Esophagus muscularis mucosa (tissue), 4 donors: ENCODE measurements around the gene MEGF6. TPM values are rescaled to one million over a fixed set of nuclear protein-coding genes. Genes with fewer than 3 reads are reported as not detected.

Source experiments
- DNase-seq: peaks from one replicate; pipeline ENCODE4 v3.0.0-alpha.2; 2017; ENCODE audit errors: extremely low spot score
- H3K27ac ChIP-seq, 4 donors: fragments of 200-600 bp; sonication (generic); replicated peaks in 1 of 4; 1 replicate in 3 of 4; 2 replicates in 1 of 4; pipeline ENCODE4 v1.5.1; 2016 to 2019; ENCODE audit warnings: mild to moderate bottlenecking in 1 of 4
- H3K27me3 ChIP-seq, 4 donors: fragments of 200-600 bp; sonication (generic); one replicate each; pipeline versions ENCODE4 v1.5.1 to v1.6.0; 2016 to 2019
- H3K36me3 ChIP-seq, 4 donors: fragments of 200-600 bp; sonication (generic); one replicate each; pipeline ENCODE4 v1.5.1; 2016 to 2019
- H3K4me1 ChIP-seq, 4 donors: fragments of 200-600 bp; sonication (generic); one replicate each; pipeline ENCODE4 v1.5.1; 2016 to 2019
- H3K4me3 ChIP-seq, 4 donors: fragments of 200-600 bp; sonication (generic); 1 replicate in 2 of 4; 2 replicates in 2 of 4; pipeline ENCODE4 v1.5.1; 2016 to 2019; ENCODE audit warnings: mild to moderate bottlenecking in 4 of 4, moderate library complexity in 1 of 4
- H3K9me3 ChIP-seq, 4 donors: fragments of 200-600 bp; sonication (generic); 1 replicate in 3 of 4; 2 replicates in 1 of 4; pipeline ENCODE4 v1.5.1; 2016 to 2019
- EP300 ChIP-seq: sonication (generic); formaldehyde crosslinking; IDR thresholded peaks from one replicate; pipeline ENCODE4 v1.6.1; 2017; ENCODE audit warnings: antibody characterized with exemption
- POLR2A ChIP-seq: fragments of 450-650 bp; IDR thresholded peaks from one replicate; pipeline ENCODE4 v1.6.1; 2017; ENCODE audit warnings: antibody characterized with exemption, moderate library complexity, mild to moderate bottlenecking, low read depth
- POLR2AphosphoS5 ChIP-seq, 2 donors: sonication (generic); formaldehyde crosslinking; IDR thresholded peaks; one replicate each; pipeline ENCODE4 v1.6.1; 2017; ENCODE audit warnings: antibody characterized with exemption in 2 of 2
- WGBS: methylation state at CpG from one replicate; pipeline ENCODE4 v1.1.5; 2018; 5-methylcytosine and 5-hydroxymethylcytosine counted together
- intact Hi-C: fragments of 100-400 bp; cut with DNase I; formaldehyde crosslinking; loops from one replicate; pipeline ENCODE4 v1.15.1; 2023
- total RNA-seq, 4 donors: library from RNA; depleted of rRNA; stranded (reverse); fragments of >200 nt; gene quantifications; one replicate each; pipeline versions ENCODE4 v1.1.0 to v1.2.1, GENCODE V29; 2016
- TF ChIP-seq, protein P1 (sequence below), 3 experiments: fragments of 200-600 bp in 2 of 3; fragments of 450-650 bp in 1 of 3; sonication (generic) in 2 of 3; IDR thresholded peaks; one replicate each; pipeline ENCODE4 v1.5.1; 2017 to 2019; ENCODE audit warnings: antibody characterized with exemption in 3 of 3, mild to moderate bottlenecking in 2 of 3, moderate library complexity in 1 of 3

MEGF6 gene
- total RNA-seq, 4 donors from 2014 or later = 9.3 to 18.1 (median 12.7) TPM

DNA sequence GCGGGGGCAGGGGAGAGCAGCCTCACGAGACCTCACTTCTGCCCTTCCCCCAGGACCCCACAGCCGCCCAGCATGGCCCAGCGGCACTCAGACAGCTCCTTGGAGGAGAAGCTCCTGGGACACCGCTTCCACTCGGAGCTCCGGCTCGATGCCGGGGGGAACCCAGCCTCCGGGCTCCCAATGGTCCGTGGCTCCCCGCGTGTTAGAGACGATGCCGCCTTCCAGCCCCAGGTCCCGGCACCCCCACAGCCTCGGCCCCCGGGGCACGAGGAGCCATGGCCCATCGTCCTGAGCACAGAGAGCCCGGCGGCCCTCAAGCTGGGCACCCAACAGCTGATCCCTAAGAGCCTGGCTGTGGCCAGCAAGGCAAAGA, 148.3 kb downstream of the MEGF6 start:
- Histone ChIP-seq H3K36me3 (no peaks in the 10 kb centered on the region), H3K27me3 (peaks cover 0 to 33% (median 0%) of the 10 kb centered on the region in 4 donors), H3K4me3 (no peak overlapping the region), H3K4me1 (peaks cover 3 to 9% (median 6%) of the 10 kb centered on the region in 4 donors), H3K9me3 (no peaks in the 10 kb centered on the region), H3K27ac (no peak overlapping the region)
- no peak for DNase-seq
- intact Hi-C loops = no loop called here
- no peak for TF ChIP-seq EP300
- TF ChIP-seq, protein P1, sequence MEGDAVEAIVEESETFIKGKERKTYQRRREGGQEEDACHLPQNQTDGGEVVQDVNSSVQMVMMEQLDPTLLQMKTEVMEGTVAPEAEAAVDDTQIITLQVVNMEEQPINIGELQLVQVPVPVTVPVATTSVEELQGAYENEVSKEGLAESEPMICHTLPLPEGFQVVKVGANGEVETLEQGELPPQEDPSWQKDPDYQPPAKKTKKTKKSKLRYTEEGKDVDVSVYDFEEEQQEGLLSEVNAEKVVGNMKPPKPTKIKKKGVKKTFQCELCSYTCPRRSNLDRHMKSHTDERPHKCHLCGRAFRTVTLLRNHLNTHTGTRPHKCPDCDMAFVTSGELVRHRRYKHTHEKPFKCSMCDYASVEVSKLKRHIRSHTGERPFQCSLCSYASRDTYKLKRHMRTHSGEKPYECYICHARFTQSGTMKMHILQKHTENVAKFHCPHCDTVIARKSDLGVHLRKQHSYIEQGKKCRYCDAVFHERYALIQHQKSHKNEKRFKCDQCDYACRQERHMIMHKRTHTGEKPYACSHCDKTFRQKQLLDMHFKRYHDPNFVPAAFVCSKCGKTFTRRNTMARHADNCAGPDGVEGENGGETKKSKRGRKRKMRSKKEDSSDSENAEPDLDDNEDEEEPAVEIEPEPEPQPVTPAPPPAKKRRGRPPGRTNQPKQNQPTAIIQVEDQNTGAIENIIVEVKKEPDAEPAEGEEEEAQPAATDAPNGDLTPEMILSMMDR (IDR thresholded peaks at IDR 0.05) = no peak
- no peak for TF ChIP-seq POLR2A
- TF ChIP-seq POLR2AphosphoS5 (IDR thresholded peaks at IDR 0.05) = no peak
- no CpG with 5 or more reads among the region's 22 CpGs for WGBS

DNA sequence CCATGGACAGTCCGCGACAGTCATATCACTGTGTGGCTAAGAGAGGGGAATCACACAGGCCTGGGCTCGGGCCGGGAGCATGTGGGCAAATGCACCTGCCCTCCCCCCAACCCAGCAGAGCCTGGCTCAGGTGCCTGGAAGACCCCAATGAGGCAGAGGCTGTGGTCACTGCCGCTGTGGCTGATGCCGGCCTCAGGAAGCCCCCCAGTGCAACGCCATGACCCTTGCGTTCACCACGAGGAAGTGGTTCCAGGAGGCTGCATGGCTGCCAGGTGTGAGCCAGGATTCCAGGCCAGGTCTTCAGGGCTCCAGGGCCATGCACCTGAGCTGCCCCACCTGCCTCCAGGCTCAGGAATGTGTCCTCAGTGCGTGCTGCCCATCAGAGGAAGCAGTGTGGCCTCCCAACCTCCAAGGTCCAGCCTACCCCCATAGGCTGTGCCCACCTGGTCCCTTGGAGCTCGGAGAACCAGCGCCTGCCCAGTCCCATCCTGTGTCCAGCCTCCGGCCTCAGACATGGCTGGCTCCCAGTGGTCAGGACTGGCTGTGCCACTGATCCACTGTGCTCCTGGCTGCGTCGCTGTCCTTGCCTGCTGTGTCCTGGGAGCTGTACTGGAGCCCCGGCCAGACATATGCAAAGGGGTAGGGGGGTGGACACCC, 148.8 kb downstream of the MEGF6 start:
- Histone ChIP-seq H3K27me3 (peaks cover 0 to 28% (median 0%) of the 10 kb centered on the region in 4 donors), H3K4me3 (no peak overlapping the region), H3K9me3 (no peaks in the 10 kb centered on the region), H3K4me1 (peaks cover 8 to 14% (median 11%) of the 10 kb centered on the region in 4 donors), H3K36me3 (no peaks in the 10 kb centered on the region), H3K27ac (no peak overlapping the region)
- TF ChIP-seq, protein P1 (IDR thresholded peaks at IDR 0.05) = no peak
- TF ChIP-seq EP300 = no peak
- no peak for TF ChIP-seq POLR2AphosphoS5 (IDR thresholded peaks at IDR 0.05)
- TF ChIP-seq POLR2A = no peak
- DNase-seq = no peak
- intact Hi-C loops = no loop called here
- WGBS = 88% methylated on average over 6 of the region's 16 CpGs

DNA sequence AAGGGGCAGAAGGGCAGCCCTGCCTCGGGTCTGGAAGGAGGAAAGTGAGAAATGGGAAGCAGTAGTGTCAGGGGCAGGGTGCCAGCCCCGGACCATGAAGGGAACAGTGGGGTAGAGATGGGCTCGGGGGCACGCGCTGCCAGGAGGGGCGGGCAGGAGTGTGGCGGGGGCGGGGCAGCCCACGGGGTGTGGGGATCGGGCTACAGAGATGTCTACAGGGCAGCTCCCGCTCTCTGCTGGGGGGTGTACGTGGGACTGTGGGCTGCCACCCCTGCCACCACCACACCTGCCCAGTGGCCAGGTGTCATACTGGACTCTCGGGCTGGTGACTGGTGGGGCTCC, 149.4 kb downstream of the MEGF6 start:
- 97% methylated on average over 6 of the region's 13 CpGs for WGBS
- Histone ChIP-seq H3K27ac (no peak overlapping the region), H3K9me3 (no peaks in the 10 kb centered on the region), H3K36me3 (no peaks in the 10 kb centered on the region), H3K4me1 (peaks cover 9 to 16% (median 14%) of the 10 kb centered on the region in 4 donors), H3K27me3 (peaks cover 0 to 22% (median 0%) of the 10 kb centered on the region in 4 donors), H3K4me3 (no peak overlapping the region)
- intact Hi-C loops = no loop called here
- TF ChIP-seq POLR2AphosphoS5 (IDR thresholded peaks at IDR 0.05) (no peak), EP300 (no peak), POLR2A (no peak)
- TF ChIP-seq, protein P1 (IDR thresholded peaks at IDR 0.05) = no peak
- no peak for DNase-seq

DNA sequence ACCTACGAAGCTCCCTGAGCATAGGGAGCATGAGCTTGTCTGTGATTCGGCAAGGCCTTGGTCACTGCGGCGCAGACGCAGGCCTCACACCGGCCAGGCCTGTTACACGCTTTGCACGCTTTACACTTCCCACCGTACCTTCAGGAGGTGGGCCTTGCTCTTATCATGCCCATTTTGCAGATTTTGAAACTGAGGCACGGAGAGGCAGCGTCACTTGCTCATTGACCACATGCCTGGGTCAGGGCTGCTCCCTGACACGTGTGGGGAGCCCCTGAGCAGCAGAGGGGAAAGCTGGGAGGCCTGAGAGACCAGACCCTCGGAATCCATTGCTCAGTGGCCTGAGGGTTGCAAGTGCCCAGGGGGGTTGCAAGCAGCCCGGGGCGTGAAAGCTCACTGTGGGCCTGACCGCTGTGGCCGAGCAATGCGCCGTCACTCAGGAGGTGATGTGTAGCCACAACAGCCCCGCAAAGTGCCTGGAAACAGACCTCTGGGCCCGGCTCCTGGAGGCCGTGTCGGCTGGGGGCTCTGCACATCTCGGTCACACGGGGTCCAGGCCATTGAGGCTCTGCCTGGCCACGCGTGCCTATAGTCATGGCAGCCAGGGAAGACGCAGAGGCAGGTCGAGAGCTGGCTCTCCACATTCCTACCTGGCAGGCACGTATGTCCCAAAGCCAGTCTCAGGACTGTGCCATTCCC, 149.9 kb downstream of the MEGF6 start:
- TF ChIP-seq, protein P1 (IDR thresholded peaks at IDR 0.05) = no peak
- TF ChIP-seq POLR2A = no peak
- TF ChIP-seq EP300 = no peak
- no peak for TF ChIP-seq POLR2AphosphoS5 (IDR thresholded peaks at IDR 0.05)
- intact Hi-C loops = no loop called here

More for the DNA sequence above, 149.9 kb downstream of the MEGF6 start:
- Histone ChIP-seq H3K27ac (no peak overlapping the region), H3K4me3 (no peak overlapping the region), H3K27me3 (peaks cover 0 to 23% (median 0%) of the 10 kb centered on the region in 4 donors), H3K9me3 (no peaks in the 10 kb centered on the region), H3K36me3 (no peaks in the 10 kb centered on the region), H3K4me1 (peaks cover 9 to 16% (median 14%) of the 10 kb centered on the region in 4 donors)
- WGBS = 95% methylated on average over 22 of the region's 30 CpGs
- no peak for DNase-seq
